Endodermal cell (in vitro differentiated cells): Measurements from ENCODE around the gene MAD2L1. TPM values are rescaled to one million over a fixed set of nuclear protein-coding genes. Genes with fewer than 3 reads are reported as not detected.
"Not testable (repeated sequence)": the region's sequence is repeated elsewhere in the genome, so short reads cannot be mapped to it uniquely, and the experiment has no call there.

ENCODE experiments used
- DNase-seq: peaks from one replicate; pipeline ENCODE4 v3.0.0-alpha.2; 2017
- H3K27ac ChIP-seq: 2 replicates; pipeline ENCODE4 v1.5.1; 2013; ENCODE audit warnings: mild to moderate bottlenecking, low read depth, low read length, moderate library complexity
- H3K27me3 ChIP-seq: 2 replicates; pipeline ENCODE4 v1.6.1; 2013; ENCODE audit warnings: mild to moderate bottlenecking, low read length, moderate library complexity; ENCODE audit not compliant: insufficient read depth, control insufficient read depth, poor library complexity, severe bottlenecking
- H3K36me3 ChIP-seq: 2 replicates; pipeline ENCODE4 v1.7.0; 2013; ENCODE audit warnings: mild to moderate bottlenecking, low read length, moderate library complexity; ENCODE audit not compliant: control insufficient read depth, insufficient read depth
- H3K4me1 ChIP-seq: one replicate; pipeline ENCODE4 v1.7.0; 2013; ENCODE audit warnings: low read length; ENCODE audit not compliant: control insufficient read depth, insufficient read depth
- H3K4me3 ChIP-seq: 2 replicates; pipeline ENCODE4 v1.5.1; 2013; ENCODE audit warnings: mild to moderate bottlenecking, low read length, moderate library complexity
- H3K9ac ChIP-seq: 2 replicates; pipeline ENCODE4 v1.6.1; 2013; ENCODE audit warnings: mild to moderate bottlenecking, low read length, moderate library complexity; ENCODE audit not compliant: poor library complexity, severe bottlenecking; ENCODE audit errors: extremely low read depth
- H3K9me3 ChIP-seq: 2 replicates; pipeline ENCODE4 v1.6.1; 2013; ENCODE audit warnings: mild to moderate bottlenecking, low read length, moderate library complexity; ENCODE audit not compliant: control insufficient read depth
- H3K27ac Mint-ChIP-seq: 2 replicates; pipeline ENCODE4 v1.8.0; 2020; ENCODE audit warnings: mixed read lengths
- H3K27me3 Mint-ChIP-seq: 2 replicates; pipeline ENCODE4 v1.8.0; 2021; ENCODE audit warnings: mild to moderate bottlenecking, mixed read lengths; ENCODE audit not compliant: insufficient read depth
- H3K36me3 Mint-ChIP-seq: 2 replicates; pipeline ENCODE4 v1.8.0; 2020; ENCODE audit warnings: low read depth, mixed read lengths
- H3K4me1 Mint-ChIP-seq: 2 replicates; pipeline ENCODE4 v1.8.0; 2020; ENCODE audit warnings: mixed read lengths
- H3K4me3 Mint-ChIP-seq: 2 replicates; pipeline ENCODE4 v1.8.0; 2020; ENCODE audit warnings: mild to moderate bottlenecking, moderate library complexity, mixed read lengths
- H3K9me3 Mint-ChIP-seq: 2 replicates; pipeline ENCODE4 v1.8.0; 2020; ENCODE audit warnings: mild to moderate bottlenecking, mixed read lengths
- WGBS, 2 experiments: methylation state at CpG; one replicate each; pipeline versions ENCODE4 v1.1.5 to v1.1.7; 2013; ENCODE audit warnings: missing lambda C conversion rate in 2 of 2, mixed read lengths in 1 of 2; ENCODE audit not compliant: insufficient coverage in 1 of 2, insufficient read length in 1 of 2; 5-methylcytosine and 5-hydroxymethylcytosine counted together
- total RNA-seq, 2 donors: library from RNA; stranded (reverse); fragmentation: NEBNext Ultra II Directional in 1 of 2; extraction: Animal tissue kit (Norgen Biotek cat#: 25700) in 1 of 2; gene quantifications; 2 replicates in 1 of 2; 3 replicates in 1 of 2; pipeline ENCODE4 v1.2.1, GENCODE V29; 2021
- TF ChIP-seq, protein P1 (sequence below): fragments of 200-600 bp; sonication (generic); conservative IDR thresholded peaks from 2 replicates; pipeline ENCODE4 v1.5.0; 2021; ENCODE audit warnings: antibody characterized with exemption, mild to moderate bottlenecking

MAD2L1 gene
- total RNA-seq, 2 donors from 2014 or later: 53.3 to 82.4 TPM

DNA sequence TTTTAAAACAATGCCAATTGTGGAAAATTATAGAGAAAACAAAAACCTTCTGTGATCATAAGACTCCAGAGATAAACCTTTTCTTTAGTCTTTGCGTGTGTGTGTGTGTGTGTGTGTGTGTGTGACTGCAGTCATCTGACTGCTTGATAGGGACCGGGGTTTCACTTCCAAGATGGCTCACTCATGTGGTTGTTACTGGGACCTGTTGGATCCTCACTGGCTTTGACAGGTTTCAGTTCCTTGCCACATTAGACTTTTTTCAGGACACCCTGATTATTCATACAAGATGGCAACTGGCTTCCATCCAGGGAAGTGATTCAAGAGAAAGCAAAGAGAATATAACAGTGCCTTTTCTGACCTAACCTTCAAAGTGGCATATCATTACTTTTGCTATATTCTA lies 21.9 kb upstream of the MAD2L1 start:
- peaks cover 11% of the 10 kb centered on the region for H3K9me3 Mint-ChIP-seq
- peaks cover 9% of the 10 kb centered on the region for H3K9me3 ChIP-seq
- H3K4me3 Mint-ChIP-seq: no peak overlapping the region
- H3K4me1 Mint-ChIP-seq: no peaks in the 10 kb centered on the region
- no peaks in the 10 kb centered on the region for H3K36me3 ChIP-seq
- WGBS, 2 experiments: 86% methylated on average over 2 of the region's 2 CpGs; no CpG with 5 or more reads in 1 of the 2 experiments
- no peak overlapping the region for H3K4me3 ChIP-seq
- H3K27ac Mint-ChIP-seq: no peak overlapping the region
- H3K36me3 Mint-ChIP-seq: no peaks in the 10 kb centered on the region
- no peak overlapping the region for H3K27ac ChIP-seq
- no peaks in the 10 kb centered on the region for H3K4me1 ChIP-seq
- no peak overlapping the region for H3K9ac ChIP-seq
- H3K27me3 ChIP-seq: no peaks in the 10 kb centered on the region
- DNase-seq: no peak
- TF ChIP-seq, protein P1, sequence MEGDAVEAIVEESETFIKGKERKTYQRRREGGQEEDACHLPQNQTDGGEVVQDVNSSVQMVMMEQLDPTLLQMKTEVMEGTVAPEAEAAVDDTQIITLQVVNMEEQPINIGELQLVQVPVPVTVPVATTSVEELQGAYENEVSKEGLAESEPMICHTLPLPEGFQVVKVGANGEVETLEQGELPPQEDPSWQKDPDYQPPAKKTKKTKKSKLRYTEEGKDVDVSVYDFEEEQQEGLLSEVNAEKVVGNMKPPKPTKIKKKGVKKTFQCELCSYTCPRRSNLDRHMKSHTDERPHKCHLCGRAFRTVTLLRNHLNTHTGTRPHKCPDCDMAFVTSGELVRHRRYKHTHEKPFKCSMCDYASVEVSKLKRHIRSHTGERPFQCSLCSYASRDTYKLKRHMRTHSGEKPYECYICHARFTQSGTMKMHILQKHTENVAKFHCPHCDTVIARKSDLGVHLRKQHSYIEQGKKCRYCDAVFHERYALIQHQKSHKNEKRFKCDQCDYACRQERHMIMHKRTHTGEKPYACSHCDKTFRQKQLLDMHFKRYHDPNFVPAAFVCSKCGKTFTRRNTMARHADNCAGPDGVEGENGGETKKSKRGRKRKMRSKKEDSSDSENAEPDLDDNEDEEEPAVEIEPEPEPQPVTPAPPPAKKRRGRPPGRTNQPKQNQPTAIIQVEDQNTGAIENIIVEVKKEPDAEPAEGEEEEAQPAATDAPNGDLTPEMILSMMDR: no peak
- H3K27me3 Mint-ChIP-seq: no peaks in the 10 kb centered on the region

DNA sequence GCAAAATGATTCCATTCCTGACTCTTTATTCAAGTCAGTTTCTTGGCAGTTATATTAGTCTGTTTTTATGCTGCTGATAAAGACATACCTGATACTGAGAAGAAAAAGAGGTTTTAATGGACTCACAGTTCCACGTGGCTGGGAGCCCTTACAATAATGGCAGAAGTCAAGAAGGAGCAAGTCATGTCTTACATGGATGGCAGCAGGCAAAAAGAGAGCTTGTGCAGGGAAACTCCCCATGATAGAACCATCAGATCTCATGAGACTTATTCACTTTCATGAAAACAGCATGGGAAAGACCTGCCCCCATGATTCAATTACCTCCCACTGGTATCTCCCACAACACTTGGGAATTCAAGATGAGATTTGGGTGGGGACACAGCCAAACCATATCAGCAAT lies 21.4 kb upstream of the MAD2L1 start:
- H3K9me3 ChIP-seq, H3K36me3 ChIP-seq, H3K9ac ChIP-seq, H3K27ac ChIP-seq, H3K4me1 Mint-ChIP-seq, H3K27me3 Mint-ChIP-seq, H3K27me3 ChIP-seq, H3K36me3 Mint-ChIP-seq, H3K4me3 ChIP-seq, H3K27ac Mint-ChIP-seq, DNase-seq, H3K4me3 Mint-ChIP-seq, H3K4me1 ChIP-seq: not testable (repeated sequence)
- 75% methylated on average over 1 of the region's 1 CpG for WGBS, 2 experiments
- H3K9me3 Mint-ChIP-seq: peaks cover 11% of the 10 kb centered on the region

DNA sequence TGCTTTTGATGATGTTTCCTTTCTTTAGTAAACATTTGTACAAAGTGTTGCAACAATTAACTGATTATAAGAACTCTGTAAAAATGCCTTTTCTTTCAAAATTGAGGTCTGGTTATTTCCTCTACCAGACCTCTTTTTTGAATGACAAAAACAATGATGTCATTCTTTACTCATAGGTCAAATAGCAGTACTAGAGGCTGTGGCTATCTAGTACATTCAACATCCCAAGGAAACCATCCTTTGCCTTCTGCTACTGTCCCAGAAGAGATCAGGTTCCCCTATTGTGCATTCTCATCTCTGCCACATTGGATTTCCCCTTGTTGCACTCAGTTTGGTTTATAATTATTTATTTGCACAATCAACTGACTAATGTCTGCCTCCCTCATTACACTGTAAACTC lies 19.1 kb upstream of the MAD2L1 start:
- Histone ChIP-seq H3K4me1 (peaks cover 5% of the 10 kb centered on the region), H3K9me3 (peaks cover 9% of the 10 kb centered on the region), H3K4me3 (no peak overlapping the region), H3K27me3 (no peaks in the 10 kb centered on the region), H3K36me3 (no peaks in the 10 kb centered on the region), H3K27ac (no peak overlapping the region), H3K9ac (no peak overlapping the region)
- DNase-seq: no peak
- H3K9me3 Mint-ChIP-seq: peaks cover 11% of the 10 kb centered on the region
- no peak overlapping the region for H3K27ac Mint-ChIP-seq
- H3K4me1 Mint-ChIP-seq: peaks cover 3% of the 10 kb centered on the region
- H3K36me3 Mint-ChIP-seq: no peaks in the 10 kb centered on the region
- no peak overlapping the region for H3K4me3 Mint-ChIP-seq
- TF ChIP-seq, protein P1: no peak
- H3K27me3 Mint-ChIP-seq: no peaks in the 10 kb centered on the region

DNA sequence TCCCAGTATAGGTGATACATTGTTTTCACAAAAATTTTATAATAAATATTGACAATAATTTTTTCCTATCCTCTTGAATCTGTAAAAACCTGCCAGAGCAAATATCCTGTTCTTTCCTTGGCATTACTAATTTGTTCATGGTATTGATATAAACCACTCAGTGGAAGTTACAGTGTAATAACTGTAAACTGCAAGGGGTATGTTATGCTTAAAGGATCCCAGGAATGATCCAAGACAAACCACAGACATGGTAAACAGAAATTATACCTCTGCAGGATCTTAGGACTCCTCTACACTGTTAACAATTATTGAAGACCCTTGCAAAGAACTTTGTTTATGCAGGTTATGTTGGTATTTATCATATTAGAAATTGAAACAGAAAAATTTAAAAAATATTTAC lies 17.7 kb upstream of the MAD2L1 start:
- DNase-seq: no peak
- no peak overlapping the region for H3K27ac ChIP-seq
- H3K27me3 Mint-ChIP-seq: no peaks in the 10 kb centered on the region
- no peaks in the 10 kb centered on the region for H3K36me3 Mint-ChIP-seq
- no peak overlapping the region for H3K4me3 Mint-ChIP-seq
- peaks cover 11% of the 10 kb centered on the region for H3K9me3 Mint-ChIP-seq
- no peaks in the 10 kb centered on the region for H3K27me3 ChIP-seq
- no peak overlapping the region for H3K9ac ChIP-seq
- no peaks in the 10 kb centered on the region for H3K36me3 ChIP-seq
- no peak overlapping the region for H3K4me3 ChIP-seq
- H3K4me1 Mint-ChIP-seq: peaks cover 3% of the 10 kb centered on the region
- peaks cover 9% of the 10 kb centered on the region for H3K9me3 ChIP-seq
- TF ChIP-seq, protein P1: no peak
- no peak overlapping the region for H3K27ac Mint-ChIP-seq
- peaks cover 5% of the 10 kb centered on the region for H3K4me1 ChIP-seq
